Suprapubic skin (tissue), 4 donors: ENCODE data around the gene NME7.
"Not testable (repeated sequence)": the region's sequence is repeated elsewhere in the genome, so short reads cannot be mapped to it uniquely, and the experiment has no call there.

Experiments
- CTCF ChIP-seq, 2 donors: fragments of 200-600 bp in 1 of 2; fragments of 450-650 bp in 1 of 2; sonication (generic) in 1 of 2; IDR thresholded peaks; one replicate each; pipeline ENCODE4 v1.5.1; 2016 to 2019; ENCODE audit warnings: antibody characterized with exemption in 2 of 2, mild to moderate bottlenecking in 1 of 2, moderate library complexity in 1 of 2
- EP300 ChIP-seq: sonication (generic); formaldehyde crosslinking; IDR thresholded peaks from one replicate; pipeline ENCODE4 v1.6.1; 2017; ENCODE audit warnings: antibody characterized with exemption
- POLR2AphosphoS5 ChIP-seq, 3 donors: sonication (generic); formaldehyde crosslinking; IDR thresholded peaks; one replicate each; pipeline ENCODE4 v1.6.1; 2017; ENCODE audit warnings: antibody characterized with exemption in 3 of 3

DNA sequence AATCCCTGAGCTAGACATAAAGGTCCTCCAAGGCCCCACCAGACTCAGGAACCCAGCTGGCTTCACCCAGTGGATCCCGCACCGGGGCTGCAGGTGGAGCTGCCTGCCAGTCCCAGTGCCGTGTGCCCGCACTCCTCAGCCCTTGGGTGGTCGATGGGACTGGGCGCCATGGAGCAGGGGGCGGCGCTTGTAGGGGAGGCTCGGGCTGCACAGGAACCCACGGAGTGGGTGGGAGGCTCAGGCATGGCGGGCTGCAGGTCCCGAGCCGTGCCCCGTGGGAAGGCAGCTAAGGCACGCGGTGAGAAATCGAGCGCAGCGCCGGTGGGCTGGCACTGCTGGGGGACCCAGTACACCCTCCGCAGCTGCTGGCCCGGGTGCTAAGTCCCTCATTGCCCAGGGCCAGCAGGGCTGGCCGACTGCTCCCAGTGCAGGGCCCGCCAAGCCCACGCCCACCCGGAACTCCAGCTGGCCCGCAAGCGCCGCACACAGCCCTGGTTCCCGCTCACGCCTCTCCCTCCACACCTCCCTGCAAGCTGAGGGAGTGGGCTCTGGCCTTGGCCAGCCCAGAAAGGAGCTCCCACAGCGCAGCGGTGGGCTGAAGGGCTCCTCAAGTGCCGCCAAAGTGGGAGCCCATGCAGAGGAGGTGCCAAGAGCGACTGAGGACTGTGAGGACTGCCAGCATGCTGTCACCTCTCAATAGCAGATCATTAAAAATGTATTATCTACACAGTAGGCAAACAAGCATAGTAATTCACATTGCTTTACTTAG lies 30.5 kb downstream of the NME7 start:
- TF ChIP-seq CTCF (IDR thresholded peaks at IDR 0.05); EP300; POLR2AphosphoS5 (IDR thresholded peaks at IDR 0.05): not testable (repeated sequence)
